B cell (primary cell): ENCODE results near the gene AOAH. TPM values are rescaled to one million over a fixed set of nuclear protein-coding genes. Genes with fewer than 3 reads are reported as not detected.

ENCODE experiments used
- ATAC-seq: fragments of 200-7000 bp; cut with Tn5 transposase; one replicate; pipeline ENCODE4 v1.10.0; 2021; ENCODE audit warnings: low read depth, mild to moderate bottlenecking, moderate number of reproducible peaks, moderate library complexity
- CTCF ChIA-PET: fragments of 350-600 bp; sonication (Branson Sonifier 250); formaldehyde crosslinking; loops from one replicate; lab custom pipeline; 2021; ENCODE audit warnings: antibody characterized with exemption, inconsistent platforms; lab: Charles Lee
- POLR2A ChIA-PET: fragments of 350-600 bp; sonication (Branson Sonifier 250); formaldehyde crosslinking; loops from one replicate; lab custom pipeline; 2021; ENCODE audit warnings: antibody characterized with exemption; lab: Charles Lee
- DNase-seq: peaks from one replicate; pipeline ENCODE4 v3.0.0; 2013
- H2AFZ ChIP-seq: 2 replicates; pipeline ENCODE4 v1.6.1; 2012; ENCODE audit warnings: mild to moderate bottlenecking, low read depth, low read length; ENCODE audit not compliant: insufficient read depth, poor library complexity, severe bottlenecking
- H3K27ac ChIP-seq, 2 donors: 1 replicate in 1 of 2; 2 replicates in 1 of 2; pipeline ENCODE4 v1.5.1; 2012 to 2013; ENCODE audit warnings: low read length in 2 of 2, mild to moderate bottlenecking in 2 of 2, moderate library complexity in 1 of 2
- H3K27me3 ChIP-seq, 4 experiments: fragments of 200-600 bp in 1 of 4; sonication (generic) in 1 of 4; replicated peaks in 1 of 4; 1 replicate in 2 of 4; 2 replicates in 2 of 4; pipeline versions ENCODE4 v1.6.1 to v1.7.0; 2013 to 2016; ENCODE audit warnings: low read length in 3 of 4, mild to moderate bottlenecking in 2 of 4, mixed read lengths in 1 of 4, moderate library complexity in 1 of 4; ENCODE audit not compliant: insufficient read depth in 4 of 4, control insufficient read depth in 3 of 4; ENCODE audit errors: control extremely low read depth in 1 of 4
- H3K36me3 ChIP-seq, 2 experiments: replicated peaks in 1 of 2; 1 replicate in 1 of 2; 2 replicates in 1 of 2; pipeline versions ENCODE4 v1.6.1 to v1.7.1; 2013; ENCODE audit warnings: low read length in 1 of 2; ENCODE audit not compliant: insufficient read depth in 2 of 2, control insufficient read depth in 1 of 2; ENCODE audit errors: control extremely low read depth in 1 of 2, extremely low read depth in 1 of 2
- H3K4me1 ChIP-seq, 2 donors: fragments of 200-600 bp in 1 of 2; sonication (generic) in 1 of 2; 1 replicate in 1 of 2; 2 replicates in 1 of 2; pipeline versions ENCODE4 v1.5.1 to v1.6.1; 2013 to 2017; ENCODE audit warnings: low read length in 2 of 2; ENCODE audit not compliant: control insufficient read depth in 2 of 2, insufficient read depth in 2 of 2
- H3K4me2 ChIP-seq: replicated peaks from 2 replicates; pipeline ENCODE3; 2012; ENCODE audit warnings: mild to moderate bottlenecking, low read depth, low read length; ENCODE audit not compliant: poor library complexity, severe bottlenecking
- H3K4me3 ChIP-seq, 5 experiments: fragments of 200-600 bp in 1 of 5; sonication (generic) in 1 of 5; 1 replicate in 3 of 5; 2 replicates in 2 of 5; pipeline versions ENCODE4 v1.5.1 to v1.7.0; 2011 to 2016; ENCODE audit warnings: low read length in 4 of 5, mild to moderate bottlenecking in 4 of 5, low read depth in 2 of 5, control low read depth in 1 of 5, moderate library complexity in 1 of 5; ENCODE audit not compliant: insufficient read depth in 1 of 5; ENCODE audit errors: control extremely low read depth in 1 of 5, extremely low read depth in 1 of 5
- H3K79me2 ChIP-seq: fragments of 200-600 bp; sonication (generic); one replicate; pipeline ENCODE4 v1.6.0; 2016; ENCODE audit warnings: low read length; ENCODE audit not compliant: control insufficient read depth, insufficient read depth
- H3K9ac ChIP-seq: fragments of 200-600 bp; sonication (generic); 2 replicates; pipeline ENCODE4 v1.6.1; 2017; ENCODE audit warnings: mild to moderate bottlenecking, low read length, moderate library complexity
- H3K9me3 ChIP-seq, 3 donors: one replicate each; pipeline versions ENCODE4 v1.6.1 to v1.7.1; 2013; ENCODE audit warnings: low read length in 2 of 3; ENCODE audit not compliant: control insufficient read depth in 2 of 3, insufficient read depth in 1 of 3; ENCODE audit errors: control extremely low read depth in 1 of 3
- H4K20me1 ChIP-seq: 2 replicates; pipeline ENCODE4 v1.6.0; 2012; ENCODE audit warnings: mild to moderate bottlenecking, low read length; ENCODE audit not compliant: insufficient read depth, control insufficient read depth, poor library complexity, severe bottlenecking
- H3K27ac Mint-ChIP-seq: one replicate; pipeline ENCODE4 v1.8.0; 2021; ENCODE audit warnings: mixed read lengths
- H3K27me3 Mint-ChIP-seq: one replicate; pipeline ENCODE4 v1.8.0; 2021; ENCODE audit warnings: mixed read lengths
- H3K4me1 Mint-ChIP-seq: one replicate; pipeline ENCODE4 v1.8.0; 2021; ENCODE audit warnings: mixed read lengths
- H3K4me3 Mint-ChIP-seq: one replicate; pipeline ENCODE4 v1.8.0; 2021; ENCODE audit warnings: mixed read lengths
- H3K9me3 Mint-ChIP-seq: one replicate; pipeline ENCODE4 v1.8.0; 2022; ENCODE audit warnings: mixed read lengths; ENCODE audit not compliant: insufficient read depth
- CTCF ChIP-seq: fragments of 200-600 bp; IDR thresholded peaks from one replicate; pipeline ENCODE4 v1.8.0; 2022; ENCODE audit warnings: antibody characterized with exemption, mild to moderate bottlenecking
- EZH2 ChIP-seq: IDR thresholded peaks from 2 replicates; pipeline ENCODE4 v1.6.1; 2012; ENCODE audit warnings: borderline replicate concordance, low read depth, mild to moderate bottlenecking, moderate library complexity, low read length; ENCODE audit not compliant: insufficient read depth, poor library complexity, severe bottlenecking
- WGBS: methylation state at CpG from one replicate; pipeline ENCODE4 v1.1.5; 2013; ENCODE audit warnings: missing lambda C conversion rate; ENCODE audit not compliant: insufficient coverage; 5-methylcytosine and 5-hydroxymethylcytosine counted together
- intact Hi-C: fragments of 100-400 bp; cut with micrococcal nuclease; formaldehyde crosslinking; loops from one replicate; pipeline ENCODE4 v1.10.0; 2022
- polyA plus RNA-seq: library from polyadenylated mRNA; depleted of rRNA; stranded (reverse); fragments of >200 nt; gene quantifications from 2 replicates; pipeline ENCODE4 v1.2.3, GENCODE V29; 2012
- total RNA-seq, 2 donors: library from RNA; stranded (reverse); fragments of 120-200 nt in 1 of 2; gene quantifications; 1 replicate in 1 of 2; 2 replicates in 1 of 2; pipeline versions ENCODE4 v1.2.3 to v1.2.4, GENCODE V29; 2013 to 2022

The AOAH gene
- total and polyA plus RNA-seq, 2 donors (not counting 1 experiment from before 2014, with no cell fraction given): 2.6 to 5.0 TPM

DNA sequence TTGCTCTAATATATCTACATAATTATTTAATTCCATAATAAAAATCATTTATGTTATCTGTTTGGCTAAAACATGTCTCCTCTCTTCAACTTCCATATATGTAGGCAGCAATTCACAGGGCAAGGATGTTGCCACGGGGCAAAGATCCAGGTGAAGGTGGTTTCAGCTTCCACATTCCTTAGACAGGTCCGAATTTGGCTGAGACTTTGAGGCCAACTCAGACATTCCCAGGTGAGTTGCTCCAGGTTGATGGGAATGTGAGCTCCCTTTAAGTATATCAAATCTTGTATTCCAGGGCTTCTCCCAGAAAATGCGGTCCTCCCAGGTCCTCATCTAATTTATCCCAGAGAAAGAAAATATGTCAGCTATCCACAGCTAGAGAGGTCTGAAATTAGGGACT is 15.1 kb upstream of the AOAH start:
- Histone ChIP-seq H3K4me3 (no peak overlapping the region), H3K4me1 (peaks cover 19 to 23% of the 10 kb centered on the region in 2 donors), H3K27ac (no peak overlapping the region), H3K4me2 (no peak overlapping the region), H3K9me3 (no peaks in the 10 kb centered on the region), H4K20me1 (no peaks in the 10 kb centered on the region), H2AFZ (no peak overlapping the region), H3K27me3 (no peaks in the 10 kb centered on the region), H3K9ac (no peak overlapping the region), H3K36me3 (no peaks in the 10 kb centered on the region), H3K79me2 (no peaks in the 10 kb centered on the region)
- DNase-seq (no peak), ATAC-seq (no peak)
- ChIA-PET POLR2A (no interaction called here), CTCF (no interaction called here)
- H3K9me3 Mint-ChIP-seq: peaks cover 3% of the 10 kb centered on the region
- no peaks in the 10 kb centered on the region for H3K27me3 Mint-ChIP-seq
- TF ChIP-seq CTCF (no peak), EZH2 (no peak)
- intact Hi-C loops: loop anchor here (5.0 kb wide), 1 partner anchor 38 kb away; no protein-coding TSS in a partner anchor
- peaks cover 28% of the 10 kb centered on the region for H3K4me1 Mint-ChIP-seq
- H3K4me3 Mint-ChIP-seq: no peak overlapping the region
- H3K27ac Mint-ChIP-seq: no peak overlapping the region
- 100% methylated on average over 2 of the region's 3 CpGs for WGBS

- no peaks in the 10 kb centered on the region for H3K9me3 Mint-ChIP-seq
- H3K4me3 ChIP-seq: peak overlapping the region in 1 of 5 experiments; percentile 2
- H3K4me2 ChIP-seq: peak overlapping the region; percentile 48
- intact Hi-C loops: loop anchor here (5.0 kb wide), 1 partner anchor 40 kb away; no protein-coding TSS in a partner anchor
- H3K27me3 ChIP-seq: no peaks in the 10 kb centered on the region
- H3K9ac ChIP-seq: no peak overlapping the region
- ATAC-seq (peak; percentile 77), DNase-seq (peak; percentile 55)
- no peaks in the 10 kb centered on the region for H3K27me3 Mint-ChIP-seq
- H3K9me3 ChIP-seq: no peaks in the 10 kb centered on the region
- TF ChIP-seq CTCF: no peak
- TF ChIP-seq EZH2: no peak
- H3K4me1 ChIP-seq: peaks cover 12 to 15% of the 10 kb centered on the region in 2 donors
- 63% methylated on average over 5 of the region's 6 CpGs for WGBS
- H2AFZ ChIP-seq: peak overlapping the region; percentile 47
- peaks cover 18% of the 10 kb centered on the region for H3K4me1 Mint-ChIP-seq
- peak overlapping the region in 1 of 2 donors; percentile 40 for H3K27ac ChIP-seq
- H3K79me2 ChIP-seq: no peaks in the 10 kb centered on the region
- no peaks in the 10 kb centered on the region for H4K20me1 ChIP-seq
- no peaks in the 10 kb centered on the region for H3K36me3 ChIP-seq
- CTCF ChIA-PET: interaction anchor here (0.6 to 1.4 kb wide), 2 partner anchors 10 to 17 kb away, joined by 3 read pairs; no protein-coding TSS in a partner anchor
- POLR2A ChIA-PET: no interaction called here
- H3K4me3 Mint-ChIP-seq: peak overlapping the region; percentile 64
- peak overlapping the region; percentile 87 for H3K27ac Mint-ChIP-seq
These were observed 12.6 kb upstream of the AOAH start for GRCh38 chr7:36736899-36737211.
